HG03469 (cell line): ENCODE data around the gene CACNA1G.

Source experiments
- ATAC-seq: cut with Tn5 transposase; IDR thresholded peaks from one replicate; pipeline ENCODE4 v1.9.1; 2021; ENCODE audit warnings: mild to moderate bottlenecking, moderate library complexity, moderate number of reproducible peaks; ENCODE audit not compliant: unreplicated experiment

Gene CACNA1G

GRCh38 chr17:50533185-50533584, 27.3 kb upstream of the CACNA1G start:
- no peak for ATAC-seq

GRCh38 chr17:50533720-50534148, 26.8 kb upstream of the CACNA1G start:
- ATAC-seq = no peak

GRCh38 chr17:50534222-50534978, 26.1 kb upstream of the CACNA1G start:
- ATAC-seq = no peak

GRCh38 chr17:50534979-50535326, 25.6 kb upstream of the CACNA1G start:
- no peak for ATAC-seq

DNA sequence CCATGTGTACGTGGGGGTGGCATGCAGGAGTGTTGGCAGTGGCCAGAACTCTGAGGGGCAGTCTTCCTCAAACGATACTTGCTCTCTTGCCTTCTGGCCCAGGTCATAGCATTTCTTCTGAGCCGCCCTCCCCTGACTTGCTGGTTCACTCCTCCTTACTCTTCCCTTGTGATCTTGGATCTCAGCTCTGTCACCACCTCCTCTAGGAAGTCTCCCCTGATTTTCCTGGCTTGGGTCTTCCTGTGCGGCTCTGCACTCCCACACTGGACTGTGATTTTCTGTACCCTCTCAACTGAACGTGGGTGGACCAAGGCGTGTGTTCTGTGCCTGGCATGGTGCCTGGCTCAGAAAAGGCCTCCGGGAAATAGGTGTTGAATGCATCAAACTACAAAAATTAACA, 25.1 kb upstream of the CACNA1G start:
- ATAC-seq = no peak

DNA sequence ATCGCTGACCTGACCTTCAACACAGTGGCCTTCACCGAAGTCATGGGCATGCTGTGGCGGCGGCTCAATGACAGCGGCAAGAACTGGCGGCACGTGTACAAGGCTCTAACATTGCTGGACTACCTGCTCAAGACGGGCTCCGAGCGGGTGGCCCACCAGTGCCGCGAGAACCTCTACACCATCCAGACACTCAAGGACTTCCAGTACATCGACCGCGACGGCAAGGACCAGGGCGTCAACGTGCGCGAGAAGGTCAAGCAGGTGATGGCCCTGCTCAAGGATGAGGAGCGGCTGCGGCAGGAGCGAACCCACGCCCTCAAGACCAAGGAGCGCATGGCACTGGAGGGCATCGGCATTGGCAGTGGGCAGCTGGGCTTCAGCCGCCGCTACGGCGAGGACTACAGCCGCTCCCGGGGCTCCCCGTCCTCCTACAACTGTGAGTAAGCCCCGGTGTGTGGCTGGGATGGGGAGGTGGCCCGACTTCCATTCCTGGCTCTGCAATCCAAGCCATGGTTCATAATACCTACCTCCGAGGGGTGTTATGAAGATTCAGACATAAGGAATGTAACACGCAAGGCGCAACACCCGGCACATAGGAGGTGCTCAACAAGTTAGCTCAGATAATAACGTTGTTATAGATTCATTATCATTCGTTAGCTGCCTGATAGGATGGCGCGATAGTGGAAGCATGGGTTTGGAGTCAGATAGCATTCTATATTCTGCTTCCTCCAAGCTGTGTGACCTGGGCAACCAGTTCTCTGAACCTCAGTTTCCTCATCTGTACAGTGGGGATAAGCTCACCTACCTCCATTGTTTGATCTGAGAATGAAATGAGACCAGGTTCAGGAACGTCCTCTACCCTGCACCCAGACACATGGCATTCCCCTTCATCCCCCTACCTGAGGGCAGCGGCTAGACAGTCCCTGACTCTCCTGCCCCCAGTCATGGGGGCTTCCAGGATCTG, 23.6 kb upstream of the CACNA1G start:
- no peak for ATAC-seq

GRCh38 chr17:50537721-50538548, 22.6 kb upstream of the CACNA1G start:
- no peak for ATAC-seq

DNA sequence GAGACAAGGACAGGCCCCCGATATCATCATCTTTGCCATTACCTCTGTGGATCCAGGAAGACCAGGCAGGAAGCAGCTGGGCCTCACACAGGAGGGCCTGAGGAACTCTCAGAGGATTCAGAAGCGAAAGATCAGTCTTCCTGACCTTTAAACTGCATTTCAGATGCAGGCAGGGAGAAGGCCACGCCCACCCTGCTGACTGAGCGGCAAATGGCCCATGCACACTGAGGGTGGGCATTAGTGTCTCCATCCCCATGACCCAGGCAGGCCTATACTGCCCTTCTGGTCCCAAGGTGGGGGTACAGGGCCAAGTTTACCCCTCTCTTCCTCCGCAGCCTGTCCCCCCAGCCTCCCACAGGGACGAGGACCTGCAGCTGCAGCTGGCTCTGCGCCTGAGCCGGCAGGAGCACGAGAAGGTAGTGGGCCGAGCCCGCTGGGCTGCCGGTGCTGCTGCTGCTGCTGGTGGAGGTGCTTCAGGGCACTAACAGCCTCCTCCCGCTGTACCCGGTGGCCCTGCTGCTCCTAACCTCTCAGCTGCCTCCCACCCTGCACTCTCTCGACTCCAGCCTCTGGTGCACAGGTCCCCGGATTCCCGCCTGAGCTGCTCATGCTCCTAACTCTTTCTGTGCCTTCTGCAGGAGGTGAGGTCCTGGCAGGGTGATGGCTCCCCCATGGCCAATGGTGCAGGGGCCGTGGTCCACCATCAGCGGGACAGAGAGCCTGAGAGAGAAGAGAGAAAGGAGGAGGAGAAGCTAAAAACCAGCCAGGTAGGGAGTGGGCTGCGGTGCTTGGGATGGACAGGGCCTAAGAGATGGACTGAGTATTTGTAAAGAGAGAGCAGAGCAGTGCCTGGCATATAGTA, 21.7 kb upstream of the CACNA1G start:
- no peak for ATAC-seq

- ATAC-seq = no peak
Measured at GRCh38 chr17:50539762-50540559, 20.6 kb upstream of the CACNA1G start.

- ATAC-seq = no peak
Measured at GRCh38 chr17:50540560-50541401, 19.7 kb upstream of the CACNA1G start.

GRCh38 chr17:50541402-50541715, 19.2 kb upstream of the CACNA1G start:
- no peak for ATAC-seq

- ATAC-seq = peak; percentile 41
Measured at GRCh38 chr17:50541716-50542688, 18.5 kb upstream of the CACNA1G start.

DNA sequence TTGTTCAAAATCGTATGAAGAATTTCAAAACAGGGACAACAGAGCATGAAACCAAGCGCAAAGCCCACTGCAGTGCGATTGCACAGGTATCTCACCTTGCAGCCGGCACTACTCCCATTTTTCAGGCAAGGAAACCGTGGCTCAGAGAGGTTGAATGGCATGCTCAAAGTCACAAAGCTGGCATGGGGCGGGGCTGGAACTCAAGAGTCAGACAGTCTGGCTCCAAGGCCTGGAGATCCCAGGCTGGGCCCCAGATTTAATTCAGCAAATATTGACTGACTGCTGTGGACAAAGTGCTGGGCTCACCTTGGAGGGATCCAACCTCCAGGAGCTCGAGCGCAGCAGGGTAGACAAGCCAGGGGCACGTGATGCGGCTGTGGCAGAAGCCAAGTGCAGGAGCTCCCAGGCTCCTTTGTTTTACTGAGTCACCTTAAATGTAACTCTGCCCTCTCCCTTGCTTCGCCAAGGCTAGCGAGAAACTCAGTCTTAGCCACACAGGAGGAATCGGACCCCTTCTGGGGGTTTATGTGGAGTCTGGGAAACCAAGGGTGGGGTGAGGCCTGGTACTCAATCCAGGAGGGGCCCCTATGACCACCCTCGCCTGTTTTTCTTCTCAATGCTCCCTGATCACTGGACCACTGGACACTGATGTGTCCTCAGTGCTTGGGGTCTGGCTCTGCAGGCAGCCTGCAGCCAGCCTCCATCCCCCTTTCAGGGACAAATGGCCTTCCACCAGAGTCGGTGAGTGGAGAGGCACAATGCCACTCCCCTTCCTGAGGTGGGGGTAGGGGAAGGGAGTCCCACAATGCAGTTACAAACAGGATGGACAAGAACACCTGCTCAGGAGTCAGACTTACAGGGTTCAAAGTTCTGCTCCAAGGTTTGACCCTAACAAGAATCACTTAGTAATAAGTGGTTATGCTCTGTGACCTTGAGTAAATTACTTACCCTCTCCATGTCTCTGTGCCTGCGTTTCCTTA, 17.4 kb upstream of the CACNA1G start:
- ATAC-seq = no peak

DNA sequence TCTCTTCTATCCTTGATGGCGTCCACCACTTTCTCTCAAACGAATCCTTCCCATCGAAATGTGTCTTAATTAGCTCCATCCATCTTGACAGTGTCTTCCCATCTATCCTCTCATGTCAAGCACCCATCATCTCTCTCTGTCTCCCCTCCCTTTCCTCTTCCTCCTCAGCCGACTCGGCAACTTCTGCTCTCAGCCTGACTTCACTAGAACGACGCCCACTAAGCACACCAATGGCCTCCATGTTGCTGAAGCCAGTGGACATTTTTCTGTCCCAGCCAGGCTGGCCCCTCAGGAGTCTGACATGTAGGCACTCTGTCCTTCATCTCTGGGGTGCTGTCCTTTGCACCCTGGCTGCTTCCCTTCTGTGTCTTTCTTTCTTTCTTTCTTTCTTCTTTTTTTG, 16.0 kb upstream of the CACNA1G start:
- no peak for ATAC-seq

- no peak for ATAC-seq
Measured at GRCh38 chr17:50545311-50545710, 15.2 kb upstream of the CACNA1G start.

GRCh38 chr17:50546701-50547034, 13.8 kb upstream of the CACNA1G start:
- ATAC-seq = no peak
